Measurements from ENCODE around the gene STXBP6.

DNA sequence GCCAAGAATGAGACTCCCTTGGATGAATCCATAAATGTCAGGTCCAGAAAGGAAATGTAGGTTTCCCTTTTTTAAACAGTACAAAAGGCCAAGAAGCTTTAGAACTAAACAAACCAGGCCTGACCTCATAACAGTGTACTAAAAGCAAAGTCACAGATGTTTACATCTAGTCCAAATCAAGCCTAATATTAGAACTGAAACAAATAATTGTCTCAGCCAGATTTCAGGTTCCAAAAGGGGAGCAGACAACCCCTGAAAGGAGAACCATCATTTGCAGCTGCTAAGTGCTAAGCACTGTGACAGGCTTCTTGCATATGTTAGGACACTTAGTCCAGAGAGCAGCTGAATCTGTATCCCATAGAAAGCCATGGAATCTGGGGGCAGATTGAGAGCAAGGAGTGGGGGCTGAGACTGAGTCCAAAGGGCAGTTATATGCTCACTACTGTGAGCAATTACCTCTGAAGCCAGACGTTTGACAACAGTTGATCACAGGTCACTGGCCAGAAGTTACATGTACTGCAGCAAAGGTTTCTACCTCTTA lies 90.1 kb downstream of the STXBP6 start:
- no peak for TF ChIP-seq POLR2AphosphoS5 (IDR thresholded peaks at IDR 0.05; ENCODE audit: borderline replicate concordance, low read depth, low read length)
- no peak for TF ChIP-seq FOXP2 (optimal IDR thresholded peaks at IDR 0.05; ENCODE audit: control extremely low read depth, extremely low read length, insufficient read depth)
- no peak for TF ChIP-seq EZH2 (IDR thresholded peaks at IDR 0.05)
